T-helper 22 cell (primary cell): ENCODE results near the gene ANKRD36.
A peak's percentile ranks its signal among the peaks of the same experiment; 100 is the strongest.
"Not testable (repeated sequence)": the region's sequence is repeated elsewhere in the genome, so short reads cannot be mapped to it uniquely, and the experiment has no call there.

Experiments
- DNase-seq: peaks from one replicate; pipeline ENCODE4 v3.0.0-alpha.2; 2020; ENCODE audit warnings: low read depth

ANKRD36 gene

GRCh38 chr2:97113050-97113881, at the start of gene ANKRD36:
Gene ANKRD36, plus strand, starts transcription at chr2:97113153. Its CDS starts 587 bp downstream, at chr2:97113740.
- peak; percentile 70 for DNase-seq

GRCh38 chr2:97066030-97066429, 46.9 kb upstream of the ANKRD36 start:
- DNase-seq, result not testable (repeated sequence)

GRCh38 chr2:97067279-97068004, 45.5 kb upstream of the ANKRD36 start:
- DNase-seq, result no peak

- DNase-seq, result no peak
These were observed 44.9 kb upstream of the ANKRD36 start for GRCh38 chr2:97068074-97068473.

GRCh38 chr2:97068722-97069121, 44.2 kb upstream of the ANKRD36 start:
- not testable (repeated sequence) for DNase-seq

- not testable (repeated sequence) for DNase-seq
These were observed 42.0 kb upstream of the ANKRD36 start for GRCh38 chr2:97070915-97071314.

- not testable (repeated sequence) for DNase-seq
These were observed 35.7 kb upstream of the ANKRD36 start for GRCh38 chr2:97077213-97077612.

- DNase-seq, result not testable (repeated sequence)
These were observed 32.1 kb upstream of the ANKRD36 start for GRCh38 chr2:97080855-97081254.

GRCh38 chr2:97082206-97082605, 30.7 kb upstream of the ANKRD36 start:
- not testable (repeated sequence) for DNase-seq

- DNase-seq, result not testable (repeated sequence)
These were observed 29.4 kb upstream of the ANKRD36 start for GRCh38 chr2:97083516-97083915.

- DNase-seq, result not testable (repeated sequence)
These were observed 27.9 kb upstream of the ANKRD36 start for GRCh38 chr2:97085093-97085492.

GRCh38 chr2:97088706-97089105, 24.2 kb upstream of the ANKRD36 start:
- not testable (repeated sequence) for DNase-seq

- not testable (repeated sequence) for DNase-seq
These were observed 20.0 kb upstream of the ANKRD36 start for GRCh38 chr2:97092946-97093345.

GRCh38 chr2:97093983-97094771, 18.8 kb upstream of the ANKRD36 start:
- DNase-seq, result not testable (repeated sequence)

- peak; percentile 79 for DNase-seq
These were observed 18.0 kb upstream of the ANKRD36 start, which contains the start of gene FAHD2B for GRCh38 chr2:97094772-97095611. Gene FAHD2B, minus strand, starts transcription at chr2:97094882. Its CDS starts 3,176 bp downstream, at chr2:97091706.

GRCh38 chr2:97095661-97096060, 17.3 kb upstream of the ANKRD36 start:
- DNase-seq, result no peak

GRCh38 chr2:97098786-97099372, 14.1 kb upstream of the ANKRD36 start:
- not testable (repeated sequence) for DNase-seq

- DNase-seq, result not testable (repeated sequence)
These were observed 6.1 kb upstream of the ANKRD36 start for GRCh38 chr2:97106878-97107277.

GRCh38 chr2:97111246-97111645, 1.7 kb upstream of the ANKRD36 start:
- DNase-seq, result not testable (repeated sequence)

- peak; percentile 30 for DNase-seq
These were observed 468 bp upstream of the ANKRD36 start for GRCh38 chr2:97112320-97113049.
